Neural crest cell (in vitro differentiated cells): Measurements from ENCODE around the gene CHRNE. TPM values are rescaled to one million over a fixed set of nuclear protein-coding genes. Genes with fewer than 3 reads are reported as not detected.
A peak's percentile ranks its signal among the peaks of the same experiment; 100 is the strongest.

Experiments used
- DNase-seq: peaks from one replicate; pipeline ENCODE4 v3.0.0; 2021; ENCODE audit warnings: low read depth, mixed read lengths, low spot score
- H3K27ac Mint-ChIP-seq: one replicate; pipeline ENCODE4 v1.8.0; 2021; ENCODE audit warnings: mild to moderate bottlenecking, mixed read lengths; ENCODE audit not compliant: unreplicated experiment
- H3K27me3 Mint-ChIP-seq: 2 replicates; pipeline ENCODE4 v1.8.0; 2021; ENCODE audit warnings: low read depth, mild to moderate bottlenecking, mixed read lengths
- H3K36me3 Mint-ChIP-seq: 2 replicates; pipeline ENCODE4 v1.8.0; 2021; ENCODE audit warnings: low read depth, mild to moderate bottlenecking, mixed read lengths
- H3K4me1 Mint-ChIP-seq: 2 replicates; pipeline ENCODE4 v1.8.0; 2021; ENCODE audit warnings: mixed read lengths
- H3K4me3 Mint-ChIP-seq: one replicate; pipeline ENCODE4 v1.8.0; 2021; ENCODE audit warnings: mild to moderate bottlenecking, mixed read lengths
- H3K9me3 Mint-ChIP-seq: 2 replicates; pipeline ENCODE4 v1.8.0; 2021; ENCODE audit warnings: mixed read lengths
- total RNA-seq: library from RNA; stranded (reverse); gene quantifications from 2 replicates; pipeline ENCODE4 v1.2.1, GENCODE V29; 2021
- TF ChIP-seq, protein P1 (sequence below): fragments of 200-600 bp; sonication (generic); conservative IDR thresholded peaks from 2 replicates; pipeline ENCODE4 v1.5.0; 2021; ENCODE audit warnings: antibody characterized with exemption, mild to moderate bottlenecking

Gene CHRNE
- total RNA-seq, 1 donor from 2014 or later = 0.21 TPM

DNA sequence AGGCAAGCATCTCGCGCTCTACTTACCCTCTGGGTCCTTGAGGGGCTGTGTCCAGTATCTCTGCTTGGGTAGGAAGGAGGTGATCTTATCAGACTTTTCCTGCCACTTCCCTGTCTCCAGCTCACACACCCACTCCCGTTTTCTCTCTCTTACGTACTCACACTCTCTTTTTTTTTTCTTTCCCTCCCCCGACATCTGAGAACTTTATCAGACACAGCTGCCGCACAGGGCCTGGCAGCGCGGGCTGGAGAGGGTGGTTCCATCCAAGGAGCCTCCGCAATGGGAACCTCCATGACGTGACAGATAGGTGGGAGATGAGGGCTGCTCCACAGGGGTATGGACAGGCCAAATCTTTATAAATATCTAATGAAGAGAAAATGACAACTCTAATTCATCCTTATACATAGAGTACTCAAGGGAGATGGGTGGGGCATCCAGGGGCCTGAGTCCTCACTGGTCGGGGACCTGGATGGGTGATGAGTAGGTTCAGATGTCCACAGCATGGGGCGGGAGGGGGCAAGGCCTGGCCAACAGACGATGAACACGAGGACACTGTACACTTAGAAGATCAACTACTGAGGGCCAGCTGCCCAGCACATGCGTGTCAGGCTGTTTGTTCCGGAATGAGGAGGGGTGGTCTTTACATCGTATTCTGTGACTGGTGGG lies 46.5 kb downstream of the CHRNE start:
- TF ChIP-seq, protein P1, sequence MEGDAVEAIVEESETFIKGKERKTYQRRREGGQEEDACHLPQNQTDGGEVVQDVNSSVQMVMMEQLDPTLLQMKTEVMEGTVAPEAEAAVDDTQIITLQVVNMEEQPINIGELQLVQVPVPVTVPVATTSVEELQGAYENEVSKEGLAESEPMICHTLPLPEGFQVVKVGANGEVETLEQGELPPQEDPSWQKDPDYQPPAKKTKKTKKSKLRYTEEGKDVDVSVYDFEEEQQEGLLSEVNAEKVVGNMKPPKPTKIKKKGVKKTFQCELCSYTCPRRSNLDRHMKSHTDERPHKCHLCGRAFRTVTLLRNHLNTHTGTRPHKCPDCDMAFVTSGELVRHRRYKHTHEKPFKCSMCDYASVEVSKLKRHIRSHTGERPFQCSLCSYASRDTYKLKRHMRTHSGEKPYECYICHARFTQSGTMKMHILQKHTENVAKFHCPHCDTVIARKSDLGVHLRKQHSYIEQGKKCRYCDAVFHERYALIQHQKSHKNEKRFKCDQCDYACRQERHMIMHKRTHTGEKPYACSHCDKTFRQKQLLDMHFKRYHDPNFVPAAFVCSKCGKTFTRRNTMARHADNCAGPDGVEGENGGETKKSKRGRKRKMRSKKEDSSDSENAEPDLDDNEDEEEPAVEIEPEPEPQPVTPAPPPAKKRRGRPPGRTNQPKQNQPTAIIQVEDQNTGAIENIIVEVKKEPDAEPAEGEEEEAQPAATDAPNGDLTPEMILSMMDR = no peak
- peak overlapping the region; percentile 28 for H3K4me3 Mint-ChIP-seq
- H3K27me3 Mint-ChIP-seq = no peaks in the 10 kb centered on the region
- peaks cover 59% of the 10 kb centered on the region for H3K4me1 Mint-ChIP-seq
- H3K27ac Mint-ChIP-seq = no peak overlapping the region
- H3K36me3 Mint-ChIP-seq = peaks cover 8% of the 10 kb centered on the region
- H3K9me3 Mint-ChIP-seq = no peaks in the 10 kb centered on the region
- DNase-seq = no peak

DNA sequence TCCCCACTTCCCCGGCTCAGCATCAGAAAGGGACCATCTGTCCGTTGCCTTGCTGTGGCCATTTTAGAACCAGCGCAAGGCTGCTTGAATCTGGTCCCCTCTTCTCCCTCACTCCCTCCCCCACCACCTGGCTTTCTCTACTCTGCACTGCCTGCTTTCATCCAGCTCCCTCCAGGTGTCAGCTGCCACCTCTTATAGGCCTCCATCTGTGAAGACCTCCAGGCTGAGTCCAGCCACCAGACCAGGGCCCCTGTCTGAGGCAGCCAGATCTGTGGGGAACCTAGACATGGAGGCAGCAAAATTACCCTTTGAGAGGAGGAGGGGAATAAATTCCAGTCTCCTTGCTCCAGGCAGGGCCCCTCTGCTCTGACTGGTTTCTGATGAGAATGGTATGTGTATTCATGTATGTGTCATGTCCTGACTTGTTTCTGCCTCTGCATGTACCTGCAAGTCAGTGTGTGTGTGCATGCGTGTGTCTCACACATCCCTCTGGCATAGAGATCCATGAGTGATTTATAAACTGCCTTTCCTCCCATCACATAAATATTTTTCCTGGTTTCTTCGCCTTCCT lies 48.7 kb downstream of the CHRNE start:
- Mint-ChIP-seq H3K27me3 (no peaks in the 10 kb centered on the region), H3K27ac (peak overlapping the region; percentile 32), H3K4me3 (no peak overlapping the region), H3K9me3 (no peaks in the 10 kb centered on the region), H3K36me3 (peaks cover 3% of the 10 kb centered on the region), H3K4me1 (peaks cover 61% of the 10 kb centered on the region)
- TF ChIP-seq, protein P1 = no peak
- DNase-seq = no peak

DNA sequence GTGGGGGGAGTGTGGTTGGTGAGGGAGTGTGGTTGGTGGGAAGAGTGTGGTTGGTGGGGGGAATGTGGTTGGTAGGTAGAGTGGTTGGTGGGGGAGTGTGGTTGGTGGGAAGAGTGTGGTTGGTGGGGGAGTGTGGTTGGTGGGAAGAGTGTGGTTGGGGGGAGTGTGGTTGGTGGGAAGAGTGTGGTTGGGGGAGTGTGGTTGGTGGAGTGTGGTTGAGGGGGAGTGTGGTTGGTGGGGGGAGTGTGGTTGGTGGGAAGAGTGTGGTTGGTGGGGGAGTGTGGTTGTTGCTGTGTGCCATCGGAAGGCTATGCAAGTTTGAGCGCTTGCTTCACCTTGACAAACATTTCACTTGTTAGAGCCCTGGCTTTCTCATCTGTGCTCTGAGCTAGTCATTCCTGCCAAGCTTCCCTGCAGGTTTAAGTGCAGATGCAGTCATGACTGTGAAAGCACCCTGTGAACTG lies 49.7 kb downstream of the CHRNE start:
- DNase-seq = no peak
- TF ChIP-seq, protein P1 = no peak
- H3K27ac Mint-ChIP-seq = no peak overlapping the region
- H3K4me3 Mint-ChIP-seq = no peak overlapping the region
- peaks cover 3% of the 10 kb centered on the region for H3K36me3 Mint-ChIP-seq
- peaks cover 56% of the 10 kb centered on the region for H3K4me1 Mint-ChIP-seq
- no peaks in the 10 kb centered on the region for H3K27me3 Mint-ChIP-seq
- no peaks in the 10 kb centered on the region for H3K9me3 Mint-ChIP-seq

DNA sequence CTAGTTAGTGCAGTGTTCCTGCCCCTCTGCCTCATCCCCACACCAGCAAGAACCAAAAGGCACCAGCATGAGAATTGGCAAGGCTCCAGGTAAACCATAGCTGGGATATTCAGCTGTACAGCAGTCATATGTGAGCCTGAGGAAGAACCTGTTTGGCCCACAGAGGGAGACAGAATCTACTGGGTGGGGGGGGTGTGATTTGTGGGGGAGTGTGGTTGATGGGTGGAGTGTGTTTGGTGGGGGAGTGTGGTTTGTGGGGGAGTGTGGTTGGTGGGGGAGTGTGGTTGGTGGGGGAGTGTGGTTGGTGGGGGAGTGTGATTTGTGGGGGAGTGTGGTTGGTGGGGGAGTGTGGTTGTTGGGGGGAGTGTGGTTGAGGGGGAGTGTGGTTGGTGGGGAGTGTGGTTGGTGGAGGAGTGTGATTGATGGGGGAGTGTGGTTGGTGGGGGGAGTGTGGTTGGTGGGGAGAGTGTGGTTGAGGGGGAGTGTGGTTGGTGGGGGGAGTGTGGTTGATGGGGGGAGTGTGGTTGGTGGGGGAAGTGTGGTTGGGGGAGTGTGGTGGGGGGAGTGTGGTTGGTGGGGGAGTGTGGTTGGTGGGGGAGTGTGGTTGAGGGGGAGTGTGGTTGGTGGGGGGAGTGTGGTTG lies 50.2 kb downstream of the CHRNE start:
- Mint-ChIP-seq H3K4me3 (no peak overlapping the region), H3K4me1 (peaks cover 51% of the 10 kb centered on the region), H3K9me3 (no peaks in the 10 kb centered on the region), H3K27ac (no peak overlapping the region), H3K36me3 (peaks cover 3% of the 10 kb centered on the region), H3K27me3 (no peaks in the 10 kb centered on the region)
- no peak for DNase-seq
- TF ChIP-seq, protein P1 = no peak

DNA sequence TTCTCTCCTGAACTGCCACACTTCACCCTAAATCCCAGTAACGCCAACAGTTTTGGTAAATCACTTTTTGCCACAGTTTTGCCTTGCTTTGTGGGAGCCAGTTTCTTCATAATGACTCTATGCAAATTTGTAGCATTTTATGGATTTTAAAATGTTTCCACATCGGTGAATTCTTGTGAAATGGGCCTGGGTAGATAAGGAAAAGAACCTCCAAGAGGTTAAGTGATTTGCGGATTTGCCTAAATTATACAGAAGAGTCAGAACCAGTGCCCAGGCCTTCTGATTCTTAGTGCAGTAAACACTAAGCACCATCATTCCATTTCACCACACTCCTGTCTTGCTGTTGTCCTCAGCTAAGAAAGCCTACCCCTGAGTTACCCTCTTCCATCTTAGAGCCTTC lies 51.8 kb downstream of the CHRNE start:
- Mint-ChIP-seq H3K4me1 (peaks cover 35% of the 10 kb centered on the region), H3K36me3 (no peaks in the 10 kb centered on the region), H3K9me3 (no peaks in the 10 kb centered on the region), H3K27me3 (no peaks in the 10 kb centered on the region), H3K27ac (no peak overlapping the region), H3K4me3 (no peak overlapping the region)
- TF ChIP-seq, protein P1 = no peak
- no peak for DNase-seq
